Measurements from ENCODE around the gene PRAMEF7. TPM values are rescaled to one million over a fixed set of nuclear protein-coding genes. Genes with fewer than 3 reads are reported as not detected.
"Not testable (repeated sequence)": the region's sequence is repeated elsewhere in the genome, so short reads cannot be mapped to it uniquely, and the experiment has no call there.

PRAMEF7 gene
- polyA plus RNA-seq, 1 donor (not counting 4 experiments of a cell fraction or from before 2014, with no cell fraction given): not detected

DNA sequence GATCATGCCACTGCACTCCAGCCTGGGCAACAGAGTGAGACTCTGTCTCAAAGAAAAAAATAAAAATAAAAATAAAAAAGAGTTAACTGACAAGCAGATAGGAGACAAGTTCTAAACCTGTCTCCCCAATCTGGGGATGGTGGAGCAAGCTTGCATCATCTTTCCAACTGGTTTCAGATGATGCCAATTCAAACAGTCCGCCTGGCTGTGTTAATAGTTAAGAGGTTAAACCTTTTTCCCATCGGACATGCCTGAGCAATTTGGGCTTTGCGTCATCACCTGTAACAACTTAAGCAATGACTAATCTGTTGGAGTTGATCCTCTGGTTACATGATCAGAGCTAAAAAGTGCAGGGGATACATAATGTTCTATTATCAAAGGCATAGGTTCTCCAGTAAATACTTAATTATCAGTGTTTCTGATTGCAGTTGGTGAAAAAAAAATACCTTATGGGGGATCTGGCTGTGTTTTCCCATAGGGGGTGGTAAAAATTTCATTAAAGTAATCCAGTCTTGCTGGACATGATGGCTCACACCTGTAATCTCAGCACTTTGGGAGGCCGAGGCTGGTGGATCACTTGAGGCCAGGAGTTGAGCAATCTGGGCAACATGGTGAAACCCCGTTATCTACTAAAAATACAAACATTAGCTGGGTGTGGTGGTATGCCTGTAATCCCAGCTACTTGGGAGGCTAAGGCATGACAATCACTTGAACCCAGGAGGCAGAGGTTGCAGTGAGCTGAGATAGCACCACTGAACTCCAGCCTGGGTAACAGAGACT is 12.4 kb upstream of the PRAMEF7 start:
- H3K9ac ChIP-seq (ENCODE audit: control insufficient read depth, extremely low read depth, insufficient read depth, low read length); H3K9me3 ChIP-seq (ENCODE audit: control insufficient read depth, low read depth, low read length); H3K27me3 ChIP-seq (ENCODE audit: control insufficient read depth, extremely low read depth, insufficient read depth, low read length); dilution Hi-C loops (cut with MboI; ENCODE audit: extremely low pct_ligation_motif_present, low sequenced_read_pairs); H3K4me1 ChIP-seq (ENCODE audit: control insufficient read depth, extremely low read depth, insufficient read depth, low read length); H3K36me3 ChIP-seq (ENCODE audit: control insufficient read depth in 2 of 2, extremely low read depth in 1 of 2, insufficient read depth in 2 of 2, low read length in 2 of 2); H3K4me2 ChIP-seq (ENCODE audit: control insufficient read depth, extremely low read depth, insufficient read depth, low read depth, low read length); H3K79me2 ChIP-seq (ENCODE audit: control insufficient read depth, insufficient read depth, low read length); H3K27ac ChIP-seq (ENCODE audit: control insufficient read depth, insufficient read depth, low read length); H3K9me1 ChIP-seq (ENCODE audit: control insufficient read depth, extremely low read depth, insufficient read depth, low read length); H4K20me1 ChIP-seq (ENCODE audit: control insufficient read depth, extremely low read depth, insufficient read depth, low read length); H3K4me3 ChIP-seq (ENCODE audit: control insufficient read depth in 2 of 3, extremely low read depth in 1 of 3, insufficient read depth in 2 of 3, low read depth in 1 of 3, low read length in 3 of 3); DNase-seq (ENCODE audit: low read depth, low spot score); FAIRE-seq; H2AFZ ChIP-seq (ENCODE audit: control insufficient read depth, low read length): not testable (repeated sequence)

- H3K27ac ChIP-seq (ENCODE audit: control insufficient read depth, insufficient read depth, low read length); H3K9me3 ChIP-seq (ENCODE audit: control insufficient read depth, low read depth, low read length); H3K79me2 ChIP-seq (ENCODE audit: control insufficient read depth, insufficient read depth, low read length); H3K9me1 ChIP-seq (ENCODE audit: control insufficient read depth, extremely low read depth, insufficient read depth, low read length); FAIRE-seq; H3K4me1 ChIP-seq (ENCODE audit: control insufficient read depth, extremely low read depth, insufficient read depth, low read length); H3K4me2 ChIP-seq (ENCODE audit: control insufficient read depth, extremely low read depth, insufficient read depth, low read depth, low read length); H3K36me3 ChIP-seq (ENCODE audit: control insufficient read depth in 2 of 2, extremely low read depth in 1 of 2, insufficient read depth in 2 of 2, low read length in 2 of 2); H2AFZ ChIP-seq (ENCODE audit: control insufficient read depth, low read length); dilution Hi-C loops (cut with MboI; ENCODE audit: extremely low pct_ligation_motif_present, low sequenced_read_pairs); H3K27me3 ChIP-seq (ENCODE audit: control insufficient read depth, extremely low read depth, insufficient read depth, low read length); H3K9ac ChIP-seq (ENCODE audit: control insufficient read depth, extremely low read depth, insufficient read depth, low read length); H3K4me3 ChIP-seq (ENCODE audit: control insufficient read depth in 2 of 3, extremely low read depth in 1 of 3, insufficient read depth in 2 of 3, low read depth in 1 of 3, low read length in 3 of 3); H4K20me1 ChIP-seq (ENCODE audit: control insufficient read depth, extremely low read depth, insufficient read depth, low read length); DNase-seq (ENCODE audit: low read depth, low spot score): not testable (repeated sequence)
Observed at GRCh38 chr1:12921749-12922148, 5.3 kb downstream of the PRAMEF7 start.

GRCh38 chr1:12924368-12924767 is 8.0 kb downstream of the PRAMEF7 start:
- H2AFZ ChIP-seq (ENCODE audit: control insufficient read depth, low read length); H3K4me3 ChIP-seq (ENCODE audit: control insufficient read depth in 2 of 3, extremely low read depth in 1 of 3, insufficient read depth in 2 of 3, low read depth in 1 of 3, low read length in 3 of 3); H3K9me3 ChIP-seq (ENCODE audit: control insufficient read depth, low read depth, low read length); FAIRE-seq; H3K4me1 ChIP-seq (ENCODE audit: control insufficient read depth, extremely low read depth, insufficient read depth, low read length); H4K20me1 ChIP-seq (ENCODE audit: control insufficient read depth, extremely low read depth, insufficient read depth, low read length); H3K79me2 ChIP-seq (ENCODE audit: control insufficient read depth, insufficient read depth, low read length); H3K27ac ChIP-seq (ENCODE audit: control insufficient read depth, insufficient read depth, low read length); H3K9me1 ChIP-seq (ENCODE audit: control insufficient read depth, extremely low read depth, insufficient read depth, low read length); H3K27me3 ChIP-seq (ENCODE audit: control insufficient read depth, extremely low read depth, insufficient read depth, low read length); DNase-seq (ENCODE audit: low read depth, low spot score); H3K9ac ChIP-seq (ENCODE audit: control insufficient read depth, extremely low read depth, insufficient read depth, low read length); H3K4me2 ChIP-seq (ENCODE audit: control insufficient read depth, extremely low read depth, insufficient read depth, low read depth, low read length); H3K36me3 ChIP-seq (ENCODE audit: control insufficient read depth in 2 of 2, extremely low read depth in 1 of 2, insufficient read depth in 2 of 2, low read length in 2 of 2); dilution Hi-C loops (cut with MboI; ENCODE audit: extremely low pct_ligation_motif_present, low sequenced_read_pairs): not testable (repeated sequence)

DNA sequence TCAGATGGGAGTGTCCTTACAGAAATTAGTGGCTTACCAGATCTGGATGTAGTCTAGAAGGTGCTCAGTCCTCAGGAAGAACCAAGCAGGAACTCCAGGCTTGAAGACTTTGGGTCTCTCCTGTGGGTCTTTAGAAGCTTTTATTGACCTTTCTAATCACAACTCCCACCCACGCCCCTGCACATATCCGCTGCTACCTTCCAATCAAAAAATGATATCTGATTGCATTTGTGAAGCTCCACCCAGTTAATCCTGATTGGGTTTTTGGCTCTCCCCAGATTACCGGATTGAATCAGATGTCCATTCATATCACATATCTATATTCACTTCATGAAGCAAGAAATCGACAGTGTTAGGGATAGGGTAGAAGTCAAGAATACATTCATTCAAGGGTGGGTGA is 31.1 kb downstream of the PRAMEF7 start, which contains the start of gene PRAMEF6:
Gene PRAMEF6, minus strand, starts transcription at position 101 of the 400 bp plus-strand sequence. CDS start 5,062 bp downstream, outside the sequence.
- DNase-seq (ENCODE audit: low read depth, low spot score); H3K4me2 ChIP-seq (ENCODE audit: control insufficient read depth, extremely low read depth, insufficient read depth, low read depth, low read length); H3K27ac ChIP-seq (ENCODE audit: control insufficient read depth, insufficient read depth, low read length); H3K27me3 ChIP-seq (ENCODE audit: control insufficient read depth, extremely low read depth, insufficient read depth, low read length); H3K4me3 ChIP-seq (ENCODE audit: control insufficient read depth in 2 of 3, extremely low read depth in 1 of 3, insufficient read depth in 2 of 3, low read depth in 1 of 3, low read length in 3 of 3); H3K9ac ChIP-seq (ENCODE audit: control insufficient read depth, extremely low read depth, insufficient read depth, low read length); H3K4me1 ChIP-seq (ENCODE audit: control insufficient read depth, extremely low read depth, insufficient read depth, low read length); H3K79me2 ChIP-seq (ENCODE audit: control insufficient read depth, insufficient read depth, low read length); FAIRE-seq; H3K36me3 ChIP-seq (ENCODE audit: control insufficient read depth in 2 of 2, extremely low read depth in 1 of 2, insufficient read depth in 2 of 2, low read length in 2 of 2); dilution Hi-C loops (cut with MboI; ENCODE audit: extremely low pct_ligation_motif_present, low sequenced_read_pairs); H2AFZ ChIP-seq (ENCODE audit: control insufficient read depth, low read length); H4K20me1 ChIP-seq (ENCODE audit: control insufficient read depth, extremely low read depth, insufficient read depth, low read length); H3K9me3 ChIP-seq (ENCODE audit: control insufficient read depth, low read depth, low read length); H3K9me1 ChIP-seq (ENCODE audit: control insufficient read depth, extremely low read depth, insufficient read depth, low read length): not testable (repeated sequence)

All from keratinocyte (primary cell).